Vagina (tissue), 2 donors: ENCODE measurements around the gene NAT9.

Source experiments
- POLR2A ChIP-seq, 2 donors: fragments of 450-650 bp; IDR thresholded peaks; one replicate each; pipeline ENCODE4 v1.6.1; 2017; ENCODE audit warnings: antibody characterized with exemption in 2 of 2, mild to moderate bottlenecking in 2 of 2, moderate library complexity in 2 of 2
- POLR2AphosphoS5 ChIP-seq, 2 donors: sonication (generic); formaldehyde crosslinking; IDR thresholded peaks; one replicate each; pipeline ENCODE4 v1.9.0; 2017; ENCODE audit warnings: antibody characterized with exemption in 2 of 2, mild to moderate bottlenecking in 2 of 2, low read depth in 1 of 2; ENCODE audit not compliant: insufficient read depth in 1 of 2
- TF ChIP-seq, protein P1 (sequence below), 3 experiments: fragments of 450-650 bp in 2 of 3; fragments of 200-600 bp in 1 of 3; sonication (generic) in 1 of 3; IDR thresholded peaks; one replicate each; pipeline ENCODE4 v1.5.1; 2017 to 2019; ENCODE audit warnings: antibody characterized with exemption in 3 of 3, mild to moderate bottlenecking in 2 of 3, moderate library complexity in 2 of 3

DNA sequence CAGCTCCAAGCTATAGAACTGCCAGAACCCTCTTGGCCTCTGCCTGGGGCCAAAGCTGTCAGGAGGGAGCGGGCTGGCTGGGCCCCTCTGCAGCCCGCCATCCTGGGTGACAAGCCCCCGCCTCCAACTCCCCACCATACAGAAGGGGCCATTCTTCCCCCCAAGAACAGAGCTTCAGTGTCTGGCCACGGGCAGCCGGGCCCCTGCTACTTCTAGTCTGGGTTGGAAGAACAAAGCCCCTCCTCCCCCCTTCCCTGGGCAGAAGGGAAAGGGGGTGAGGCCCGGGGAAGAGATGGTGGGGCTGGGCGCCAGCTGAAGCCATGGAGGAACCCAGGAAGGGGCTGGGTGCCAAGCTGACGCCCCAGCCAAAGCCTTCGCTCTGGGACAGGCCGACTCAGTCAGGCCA is 9.0 kb downstream of the NAT9 start:
- TF ChIP-seq, protein P1, sequence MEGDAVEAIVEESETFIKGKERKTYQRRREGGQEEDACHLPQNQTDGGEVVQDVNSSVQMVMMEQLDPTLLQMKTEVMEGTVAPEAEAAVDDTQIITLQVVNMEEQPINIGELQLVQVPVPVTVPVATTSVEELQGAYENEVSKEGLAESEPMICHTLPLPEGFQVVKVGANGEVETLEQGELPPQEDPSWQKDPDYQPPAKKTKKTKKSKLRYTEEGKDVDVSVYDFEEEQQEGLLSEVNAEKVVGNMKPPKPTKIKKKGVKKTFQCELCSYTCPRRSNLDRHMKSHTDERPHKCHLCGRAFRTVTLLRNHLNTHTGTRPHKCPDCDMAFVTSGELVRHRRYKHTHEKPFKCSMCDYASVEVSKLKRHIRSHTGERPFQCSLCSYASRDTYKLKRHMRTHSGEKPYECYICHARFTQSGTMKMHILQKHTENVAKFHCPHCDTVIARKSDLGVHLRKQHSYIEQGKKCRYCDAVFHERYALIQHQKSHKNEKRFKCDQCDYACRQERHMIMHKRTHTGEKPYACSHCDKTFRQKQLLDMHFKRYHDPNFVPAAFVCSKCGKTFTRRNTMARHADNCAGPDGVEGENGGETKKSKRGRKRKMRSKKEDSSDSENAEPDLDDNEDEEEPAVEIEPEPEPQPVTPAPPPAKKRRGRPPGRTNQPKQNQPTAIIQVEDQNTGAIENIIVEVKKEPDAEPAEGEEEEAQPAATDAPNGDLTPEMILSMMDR (IDR thresholded peaks at IDR 0.05) = no peak
- TF ChIP-seq POLR2A (IDR thresholded peaks at IDR 0.05) (no peak), POLR2AphosphoS5 (IDR thresholded peaks at IDR 0.05; ENCODE audit: insufficient read depth in 1 of 2, low read depth in 1 of 2) (no peak)
